ENCODE measurements around the gene PRKAG2.

- TF ChIP-seq POLR2A (IDR thresholded peaks at IDR 0.05) (no peak), CTCF (IDR thresholded peaks at IDR 0.05) (peak in 2 of 5 experiments; percentile 13 to 29), POLR2AphosphoS5 (IDR thresholded peaks at IDR 0.05) (peak in 2 of 3 donors; percentile 26 to 44)
These were observed 244.8 kb downstream of the PRKAG2 start for GRCh38 chr7:151631953-151632749.

Data from transverse colon (tissue), 4 donors.